GM04503 (cell line): ENCODE measurements around the gene SCNN1B.
"Not testable (repeated sequence)": the region's sequence is repeated elsewhere in the genome, so short reads cannot be mapped to it uniquely, and the experiment has no call there.

ENCODE experiments used
- DNase-seq: peaks from one replicate; pipeline ENCODE4 v3.0.0-alpha.2; 2012; ENCODE audit warnings: low read depth

Gene SCNN1B

DNA sequence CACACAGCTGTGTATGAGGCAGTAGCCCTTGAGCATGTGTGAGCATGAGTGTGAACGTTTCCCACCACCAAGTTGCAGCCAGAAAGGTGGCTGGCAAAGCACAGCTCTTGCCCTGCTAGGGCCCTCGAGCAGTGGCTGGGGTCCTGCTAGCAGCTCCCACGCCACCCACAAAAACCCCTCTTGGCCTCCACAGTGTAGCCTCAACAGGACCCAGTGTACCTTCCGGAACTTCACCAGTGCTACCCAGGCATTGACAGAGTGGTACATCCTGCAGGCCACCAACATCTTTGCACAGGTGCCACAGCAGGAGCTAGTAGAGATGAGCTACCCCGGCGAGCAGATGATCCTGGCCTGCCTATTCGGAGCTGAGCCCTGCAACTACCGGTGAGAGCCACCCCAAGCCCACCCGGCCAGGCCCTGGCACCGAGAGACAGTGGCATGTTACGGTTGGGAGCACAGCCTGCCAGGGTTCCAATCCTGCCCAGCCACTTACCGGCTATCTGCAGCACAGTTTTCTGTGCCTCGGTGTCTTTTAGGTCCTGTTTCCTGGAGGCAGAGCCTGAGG, 53.1 kb downstream of the SCNN1B start:
- DNase-seq: no peak

DNA sequence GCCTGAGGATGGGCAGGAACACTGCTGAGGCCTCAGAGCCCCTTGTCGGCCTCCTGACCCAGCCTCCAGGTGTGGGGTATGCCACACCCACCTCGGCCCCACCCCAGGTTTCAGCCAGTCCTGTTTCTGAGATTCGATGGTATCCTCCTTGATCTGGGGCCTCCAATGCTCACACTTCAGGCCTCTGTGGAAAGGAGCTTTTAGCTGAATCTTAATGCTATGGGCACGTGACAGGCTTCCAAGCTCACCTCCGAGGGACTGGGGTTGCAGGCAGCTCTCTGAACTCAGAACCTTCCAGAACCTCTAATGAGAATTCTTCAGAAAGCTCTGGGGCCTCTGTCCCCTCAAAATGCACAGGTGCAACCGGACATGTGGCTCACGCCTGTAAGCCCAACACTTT, 54.8 kb downstream of the SCNN1B start:
- DNase-seq: no peak

DNA sequence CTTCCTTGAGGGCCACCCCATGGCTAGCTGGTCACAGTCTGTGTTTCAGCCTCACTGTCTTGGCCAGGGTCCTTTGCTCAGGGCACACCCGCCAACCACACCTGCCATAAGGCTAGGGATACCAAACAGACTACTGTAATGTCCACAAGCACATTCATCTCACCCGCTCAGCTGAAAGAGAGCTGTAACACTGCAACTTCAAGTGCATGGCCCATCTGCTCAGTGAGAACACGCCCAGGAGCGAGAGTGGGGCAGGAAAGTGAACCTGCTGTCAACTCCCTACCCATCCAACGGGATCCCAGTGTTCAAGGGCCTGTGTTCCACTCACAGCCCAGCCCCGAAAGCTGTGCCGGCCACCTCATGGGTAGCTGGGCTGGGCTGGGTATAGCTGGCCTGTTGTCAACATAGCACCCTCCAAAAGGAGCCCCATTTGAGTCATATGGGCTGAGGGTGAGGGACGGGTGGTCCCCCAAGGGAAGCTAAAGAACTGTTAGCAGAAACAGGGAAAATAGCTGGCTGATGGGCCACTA, 55.7 kb downstream of the SCNN1B start:
- DNase-seq: no peak

DNA sequence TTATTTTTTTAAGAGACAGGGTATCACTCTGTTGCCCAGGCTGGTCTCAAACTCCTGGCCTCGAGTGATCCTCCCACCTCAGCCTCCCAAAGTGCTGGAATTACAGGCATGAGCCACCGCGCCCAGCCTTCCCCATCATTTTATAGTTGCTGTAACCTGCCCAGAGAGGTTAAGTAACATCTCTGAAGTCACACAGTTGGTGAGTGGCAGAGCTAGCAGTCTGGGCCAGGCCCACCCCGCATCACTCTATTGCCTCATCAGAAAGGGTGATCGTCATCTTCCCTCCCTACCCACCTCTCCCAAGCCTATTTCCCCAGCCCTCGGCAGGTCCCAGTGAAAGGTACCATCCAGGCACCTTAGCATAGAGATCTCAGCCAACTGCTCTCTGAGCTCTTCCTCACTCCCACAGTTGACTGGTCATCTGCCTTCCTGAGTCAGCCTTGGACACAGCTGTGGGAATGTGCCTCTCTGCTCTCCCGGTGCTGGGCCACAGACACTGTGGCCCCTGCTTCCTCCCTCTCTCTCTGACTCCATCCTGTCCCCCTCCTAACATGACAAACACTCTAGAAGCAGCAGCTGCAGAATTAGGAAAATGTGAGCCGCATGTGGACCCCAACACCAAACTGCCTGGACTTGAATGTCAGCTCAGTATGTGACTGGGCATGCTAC, 57.1 kb downstream of the SCNN1B start:
- no peak for DNase-seq

DNA sequence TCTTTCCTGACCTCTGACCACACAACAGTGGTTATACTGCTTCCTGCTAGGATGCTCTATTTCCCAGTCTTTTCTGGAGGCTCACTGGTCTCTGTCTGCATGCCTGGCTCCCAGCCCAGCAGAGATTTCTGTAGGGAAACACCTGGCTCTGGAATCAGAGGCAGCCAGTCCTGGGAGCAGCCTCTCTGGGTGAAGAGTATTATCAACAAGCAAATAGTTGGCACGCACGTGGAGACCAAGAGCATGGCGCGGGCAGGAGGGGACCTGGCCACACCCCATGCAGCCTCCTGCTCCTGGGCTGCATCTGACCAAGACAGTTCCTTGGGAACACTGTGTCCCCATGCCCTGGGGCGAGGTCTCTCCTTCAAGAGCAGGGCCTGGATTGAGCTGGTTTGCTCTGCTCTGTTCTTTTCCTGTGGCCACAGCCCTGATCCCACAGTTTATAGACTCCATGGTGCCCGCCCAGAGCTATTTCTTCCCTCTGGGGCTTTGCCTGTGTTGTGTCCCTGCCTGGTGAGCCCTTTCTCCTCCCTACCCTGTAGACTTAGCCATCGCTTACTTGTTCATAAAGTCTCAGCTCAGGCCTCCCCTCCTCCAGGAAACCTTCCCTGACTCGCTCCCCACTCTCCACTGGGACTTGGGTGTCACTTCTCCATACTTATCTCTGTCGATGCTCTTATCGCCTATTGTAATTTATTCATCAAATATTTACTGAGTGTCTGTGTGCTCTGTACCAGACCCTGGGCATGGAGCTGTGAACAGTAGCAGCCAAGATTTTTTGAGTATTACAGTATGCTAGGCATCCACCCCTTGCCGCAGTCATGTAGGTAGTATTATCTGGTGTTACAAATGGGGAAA, 60.6 kb downstream of the SCNN1B start:
- no peak for DNase-seq

DNA sequence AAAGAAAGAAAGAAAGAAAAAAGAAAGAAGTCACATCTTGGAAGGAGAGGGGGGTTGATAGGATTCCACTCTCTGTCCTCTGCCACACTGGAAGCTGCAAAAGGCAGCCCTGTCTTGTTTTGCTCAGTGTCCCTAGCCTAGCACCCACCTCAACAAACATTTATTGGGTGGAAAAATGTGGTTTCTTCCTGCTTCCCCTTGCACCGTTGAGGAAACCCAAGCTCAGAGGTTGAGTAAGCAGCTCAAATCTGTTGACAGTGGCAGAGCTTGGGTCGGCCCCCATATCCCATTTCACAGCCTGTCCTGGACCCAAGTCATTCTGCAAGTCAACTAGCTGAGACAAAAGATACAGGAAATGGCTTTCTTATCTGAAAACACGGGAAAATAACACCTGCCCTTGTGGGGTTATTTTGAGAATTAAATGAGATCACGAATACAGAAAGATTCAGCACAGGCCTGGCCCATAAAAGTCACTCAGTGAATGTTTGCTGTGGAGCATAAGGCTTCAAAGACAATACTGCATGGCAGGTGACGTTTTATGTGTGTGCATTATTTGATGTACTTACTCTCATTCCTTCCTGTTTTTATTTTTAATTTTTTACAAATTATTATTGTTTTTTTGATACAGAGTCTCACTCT, 63.6 kb downstream of the SCNN1B start:
- DNase-seq: no peak

DNA sequence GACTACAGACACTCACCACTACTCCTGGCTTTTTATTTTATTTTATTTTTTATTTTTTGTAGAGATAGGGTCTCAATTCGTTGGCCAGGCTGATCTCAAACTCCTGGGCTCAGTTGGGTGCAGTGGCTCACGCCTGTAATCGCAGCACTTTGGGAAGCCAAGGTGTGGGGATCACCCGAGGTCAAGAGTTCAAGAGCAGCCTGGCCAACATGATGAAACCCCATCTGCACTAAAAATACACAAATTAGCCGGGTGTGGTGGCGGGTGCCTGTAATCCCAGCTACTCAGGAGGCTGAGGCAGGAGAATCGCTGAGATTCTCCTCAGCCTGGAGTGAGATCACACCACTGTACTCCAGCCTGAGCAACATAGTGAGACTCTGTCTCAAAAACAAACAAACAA, 64.2 kb downstream of the SCNN1B start:
- DNase-seq: not testable (repeated sequence)

DNA sequence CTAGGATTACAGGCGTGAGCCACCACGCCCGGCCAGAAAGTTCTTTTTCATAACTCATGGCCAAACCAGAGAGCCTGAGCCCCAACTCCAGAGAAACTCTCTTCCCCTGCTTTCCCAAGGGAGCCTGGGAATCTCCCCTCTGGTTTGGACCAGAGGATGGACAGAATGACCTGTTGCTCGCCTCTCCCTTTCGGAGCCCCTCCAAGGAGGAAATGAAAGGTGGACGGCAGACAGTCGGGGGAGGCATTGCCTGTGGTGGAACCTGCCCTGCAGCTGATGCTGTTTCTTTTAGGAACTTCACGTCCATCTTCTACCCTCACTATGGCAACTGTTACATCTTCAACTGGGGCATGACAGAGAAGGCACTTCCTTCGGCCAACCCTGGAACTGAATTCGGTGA, 65.5 kb downstream of the SCNN1B start:
- DNase-seq: no peak

DNA sequence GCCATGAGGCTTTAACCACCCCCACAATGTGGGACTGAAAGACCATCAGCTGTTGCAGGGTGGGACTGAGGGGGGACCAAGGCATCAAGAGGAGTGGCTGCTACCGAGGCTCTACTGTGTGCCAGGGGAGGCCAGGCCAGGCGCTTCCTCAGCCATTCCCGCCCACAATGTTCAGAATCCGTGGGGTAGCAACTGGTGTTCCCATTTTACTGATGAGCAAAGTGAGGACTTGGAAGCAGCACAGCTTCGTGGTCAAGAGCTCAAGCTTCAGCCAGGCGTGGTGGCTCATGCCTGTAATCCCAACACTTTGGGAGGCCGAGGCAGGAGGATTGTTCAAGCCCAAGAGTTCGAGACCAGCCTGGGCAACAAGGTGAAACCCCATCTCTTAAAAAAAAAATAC, 65.9 kb downstream of the SCNN1B start:
- DNase-seq: no peak

DNA sequence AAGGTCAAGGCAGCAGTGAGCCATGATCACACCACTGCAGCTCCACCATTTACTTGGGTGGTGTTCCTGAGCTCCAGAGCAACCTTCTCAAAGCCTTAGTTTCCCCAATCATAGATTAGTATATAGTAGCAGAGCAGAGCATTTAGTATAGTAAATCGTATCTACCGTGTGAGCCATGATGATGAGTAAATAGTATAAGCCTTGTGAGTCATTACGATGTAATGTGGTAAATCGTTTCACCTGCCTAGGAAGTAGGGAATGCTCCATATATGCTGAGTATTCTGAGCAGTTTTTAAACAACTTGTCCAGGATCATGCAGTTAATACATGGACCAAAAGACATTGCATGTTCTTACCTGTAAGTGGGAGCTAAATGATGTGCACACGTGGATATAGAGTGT, 66.4 kb downstream of the SCNN1B start:
- DNase-seq: no peak

DNA sequence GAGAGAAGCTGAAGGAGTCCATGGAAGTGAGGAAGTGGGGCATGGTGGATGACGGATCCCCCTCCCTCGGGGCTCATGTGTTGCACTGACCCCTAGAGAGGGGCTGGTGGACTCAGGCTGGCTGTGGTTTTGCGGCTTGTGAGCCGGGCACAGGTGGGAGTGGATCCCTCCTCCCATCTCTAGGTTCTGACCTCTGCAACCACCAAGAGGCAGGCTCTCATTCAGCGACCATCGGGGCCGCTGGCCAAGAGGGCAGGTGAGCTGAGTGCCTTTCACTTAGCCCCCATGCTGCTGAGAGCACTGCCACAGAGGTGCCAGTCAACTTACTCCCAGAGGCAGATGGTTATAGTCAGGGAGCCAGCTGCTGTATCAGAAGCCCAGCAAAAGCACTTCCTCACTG, 67.3 kb downstream of the SCNN1B start:
- no peak for DNase-seq

DNA sequence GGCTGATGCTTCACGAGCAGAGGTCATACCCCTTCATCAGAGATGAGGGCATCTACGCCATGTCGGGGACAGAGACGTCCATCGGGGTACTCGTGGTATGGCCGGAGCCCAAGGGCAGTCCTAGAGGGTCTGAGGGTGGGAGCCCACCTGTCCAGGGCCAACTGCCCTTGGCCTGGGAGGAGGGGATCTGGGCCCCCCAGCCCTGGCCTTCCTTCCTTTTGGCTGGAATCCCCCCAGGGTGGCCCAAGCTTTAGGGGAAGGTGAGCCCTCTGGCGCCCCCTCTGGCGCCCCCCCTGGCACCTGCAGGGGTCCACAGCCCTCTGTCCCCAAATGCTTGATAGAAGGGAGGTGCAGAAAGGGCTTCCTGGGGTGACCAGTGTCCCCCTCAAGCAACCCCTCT, 69.3 kb downstream of the SCNN1B start:
- no peak for DNase-seq

DNA sequence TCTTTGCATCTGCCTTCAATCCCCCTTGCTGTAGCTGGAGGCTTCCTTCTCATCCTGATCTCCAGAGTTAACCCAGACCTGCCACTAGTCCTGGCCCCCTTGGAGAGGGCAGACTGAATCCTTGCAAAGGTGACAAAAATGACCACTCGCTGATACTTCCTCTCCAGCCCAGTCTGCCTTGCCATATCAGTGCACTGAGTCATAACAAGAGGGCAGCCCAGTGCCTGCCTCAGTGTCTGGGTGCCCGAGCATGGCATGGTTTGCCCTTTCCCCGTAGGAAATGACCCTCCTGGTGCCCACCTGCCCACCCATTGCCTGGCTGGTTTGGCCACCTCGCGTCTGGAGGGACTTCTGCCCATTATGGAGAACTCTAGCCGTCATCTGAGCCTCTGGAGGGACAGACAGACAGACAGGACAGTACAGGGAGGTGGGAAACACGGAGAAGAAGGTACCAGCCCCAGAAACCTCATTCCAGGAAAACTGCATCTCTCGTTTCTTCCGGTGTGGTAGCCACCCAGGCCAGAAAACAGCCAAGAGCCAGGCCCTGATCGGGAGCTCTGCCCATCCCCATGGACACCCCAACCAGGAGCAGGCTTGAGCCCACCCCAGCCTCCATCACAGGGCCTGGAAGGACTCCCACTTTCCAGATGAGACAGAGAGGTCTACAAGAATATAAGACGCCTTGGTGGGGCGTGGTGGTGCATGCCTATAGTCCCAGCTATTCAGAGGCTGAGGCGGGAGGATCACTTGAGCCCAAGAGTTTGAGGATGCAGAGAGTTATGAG, 71.5 kb downstream of the SCNN1B start:
- DNase-seq: no peak

DNA sequence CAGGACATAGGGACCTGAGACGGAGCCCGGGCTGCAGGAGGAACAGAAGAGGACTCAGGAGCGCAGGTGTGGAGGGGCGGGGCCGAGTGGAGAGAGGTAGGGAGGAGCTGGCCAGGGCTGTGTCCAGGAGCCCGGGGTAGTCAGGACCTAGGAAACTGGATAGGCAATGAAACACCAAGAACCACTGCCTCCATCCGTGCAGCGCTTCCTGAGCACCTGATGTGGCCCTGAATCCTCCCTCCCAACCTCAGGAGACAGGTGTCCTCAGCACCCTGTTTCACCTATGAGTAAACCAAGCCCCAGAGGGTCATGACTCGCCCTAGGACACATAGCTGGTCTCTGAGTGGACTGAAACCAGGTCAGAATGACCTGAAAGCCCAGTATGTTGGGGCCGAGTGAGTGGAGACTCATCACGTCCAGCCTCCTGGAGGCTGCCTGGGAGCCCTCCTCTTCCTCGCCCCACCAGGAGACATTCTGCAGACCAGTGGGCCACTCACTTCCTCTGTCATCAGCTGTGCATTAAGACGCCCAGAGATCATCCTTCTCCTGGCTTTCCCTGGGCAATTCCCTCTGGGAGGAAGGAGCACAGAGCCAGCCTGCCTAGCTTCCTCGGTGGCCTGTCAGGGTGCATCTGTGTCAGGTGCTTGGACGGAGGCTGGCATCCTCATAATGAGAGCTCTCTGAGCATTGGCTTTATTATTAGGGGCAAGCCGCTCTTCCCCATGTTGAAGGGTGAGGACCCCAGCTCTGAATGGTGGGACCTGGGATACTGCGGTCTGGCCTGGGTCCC, 72.8 kb downstream of the SCNN1B start:
- DNase-seq: no peak

DNA sequence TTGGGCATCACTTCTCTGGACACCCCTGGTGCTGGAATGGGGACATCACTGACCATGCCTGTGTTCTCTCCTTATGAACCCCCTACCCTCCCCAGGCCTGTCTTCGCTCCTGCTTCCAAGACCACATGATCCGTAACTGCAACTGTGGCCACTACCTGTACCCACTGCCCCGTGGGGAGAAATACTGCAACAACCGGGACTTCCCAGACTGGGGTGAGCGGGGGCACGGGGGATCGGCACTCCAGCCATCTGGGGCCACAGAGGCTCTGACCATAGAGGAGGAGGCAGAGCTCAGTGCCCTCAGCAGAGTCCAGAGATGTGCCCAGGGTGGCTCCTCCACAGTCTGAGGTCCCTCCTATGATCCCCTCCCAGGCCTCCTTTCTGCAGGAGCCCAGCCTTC, 73.5 kb downstream of the SCNN1B start:
- no peak for DNase-seq

DNA sequence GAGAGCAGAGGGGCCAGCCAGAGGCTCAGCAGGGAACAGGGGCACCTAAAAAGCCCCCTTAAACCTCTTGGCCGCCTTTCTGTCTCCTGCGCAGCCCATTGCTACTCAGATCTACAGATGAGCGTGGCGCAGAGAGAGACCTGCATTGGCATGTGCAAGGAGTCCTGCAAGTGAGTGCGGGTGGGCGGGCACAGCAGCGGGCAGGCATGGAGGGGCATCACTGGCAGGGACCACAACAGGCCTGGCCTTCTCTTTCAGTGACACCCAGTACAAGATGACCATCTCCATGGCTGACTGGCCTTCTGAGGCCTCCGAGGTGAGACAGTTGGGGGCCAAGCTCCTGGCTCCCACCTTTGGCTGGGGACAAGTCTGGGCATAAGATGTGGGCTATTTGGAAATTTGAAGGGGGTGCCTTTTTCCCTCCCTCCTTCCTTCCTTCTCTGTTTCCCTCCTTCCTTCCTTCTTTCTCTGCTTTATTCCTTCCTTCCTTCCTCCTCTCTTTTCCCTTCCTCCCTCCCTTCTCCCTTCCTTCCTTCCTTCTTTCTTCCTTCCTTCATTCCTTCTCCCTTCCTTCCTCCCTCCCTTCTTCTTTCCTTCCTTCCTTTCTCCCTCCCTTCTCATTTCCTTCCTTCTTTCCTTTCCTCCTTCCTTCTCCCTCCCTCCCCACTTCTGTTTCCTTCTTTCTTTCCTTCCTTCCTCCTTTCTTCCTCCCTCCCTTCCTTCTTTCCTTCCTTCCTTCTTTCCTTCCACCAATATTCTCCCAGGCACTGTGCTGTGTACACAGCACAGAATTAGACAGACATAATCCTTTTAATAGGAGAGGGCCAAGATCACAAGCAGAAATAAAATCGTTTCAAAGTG, 75.2 kb downstream of the SCNN1B start:
- DNase-seq: no peak

DNA sequence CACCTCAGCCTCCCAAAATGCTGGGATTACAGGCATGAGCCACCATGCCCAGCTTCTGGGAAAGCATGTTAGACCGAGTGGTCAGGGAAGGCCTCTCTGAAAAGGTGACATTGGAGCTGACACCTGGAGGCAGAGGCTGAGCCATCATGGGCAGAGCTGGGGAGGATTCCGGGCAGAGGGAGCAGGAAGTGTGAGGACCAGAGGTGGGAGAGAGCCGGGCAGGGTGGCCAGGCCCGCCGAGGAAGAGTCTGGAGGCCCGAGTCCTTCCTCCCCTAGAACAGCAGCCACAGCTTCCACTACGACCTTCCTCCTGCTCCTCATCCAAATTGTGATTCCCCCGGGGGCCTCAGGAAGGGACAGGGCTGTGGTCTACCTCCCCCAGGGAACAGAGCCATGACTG, 76.2 kb downstream of the SCNN1B start:
- DNase-seq: no peak

DNA sequence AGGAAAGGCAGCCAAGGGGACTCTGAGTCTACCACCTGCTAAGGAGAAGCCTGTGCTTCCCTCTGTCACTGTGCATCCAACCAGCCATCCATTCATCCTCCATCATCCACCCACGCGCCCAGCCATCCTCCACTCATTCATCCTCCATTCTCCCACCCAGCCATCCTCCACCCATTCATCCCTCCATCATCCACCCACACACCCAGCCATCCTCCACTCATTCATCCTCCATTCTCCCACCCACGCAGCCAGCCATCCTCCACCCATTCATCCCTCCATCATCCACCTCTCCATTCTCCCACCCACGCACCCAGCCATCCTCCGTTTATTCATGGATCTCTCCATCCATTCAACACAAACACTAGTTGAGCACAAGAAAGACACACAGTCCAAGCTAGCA, 76.8 kb downstream of the SCNN1B start:
- DNase-seq: no peak

DNA sequence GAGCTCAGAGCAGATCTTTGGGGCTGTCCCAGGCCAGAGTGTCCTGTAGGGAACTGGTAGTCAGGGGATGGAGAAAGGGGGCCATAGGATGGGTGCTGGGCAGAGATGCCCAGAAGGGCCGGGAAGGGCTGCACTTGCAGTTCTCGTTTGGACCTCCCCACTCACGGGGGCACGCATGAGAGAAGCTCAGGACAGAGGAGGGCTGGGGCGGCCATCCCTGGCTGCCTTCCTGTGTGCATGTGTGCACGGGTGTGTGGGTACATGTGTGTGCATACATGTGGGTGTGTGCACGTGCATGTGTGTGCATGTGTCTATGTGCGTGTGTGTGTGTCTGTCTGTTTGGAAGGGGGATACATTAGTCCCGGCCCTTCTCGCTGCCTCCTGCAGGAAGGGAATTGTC, 77.6 kb downstream of the SCNN1B start:
- no peak for DNase-seq

DNA sequence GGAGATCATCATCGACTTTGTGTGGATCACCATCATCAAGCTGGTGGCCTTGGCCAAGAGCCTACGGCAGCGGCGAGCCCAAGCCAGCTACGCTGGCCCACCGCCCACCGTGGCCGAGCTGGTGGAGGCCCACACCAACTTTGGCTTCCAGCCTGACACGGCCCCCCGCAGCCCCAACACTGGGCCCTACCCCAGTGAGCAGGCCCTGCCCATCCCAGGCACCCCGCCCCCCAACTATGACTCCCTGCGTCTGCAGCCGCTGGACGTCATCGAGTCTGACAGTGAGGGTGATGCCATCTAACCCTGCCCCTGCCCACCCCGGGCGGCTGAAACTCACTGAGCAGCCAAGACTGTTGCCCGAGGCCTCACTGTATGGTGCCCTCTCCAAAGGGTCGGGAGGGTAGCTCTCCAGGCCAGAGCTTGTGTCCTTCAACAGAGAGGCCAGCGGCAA, 78.4 kb downstream of the SCNN1B start:
- no peak for DNase-seq
